HG02588 (cell line): ENCODE results near the gene DNAJB1.
"Not testable (repeated sequence)": the region's sequence is repeated elsewhere in the genome, so short reads cannot be mapped to it uniquely, and the experiment has no call there.

Experiments
- ATAC-seq: cut with Tn5 transposase; IDR thresholded peaks from one replicate; pipeline ENCODE4 v1.9.1; 2021; ENCODE audit warnings: mild to moderate bottlenecking, moderate library complexity; ENCODE audit not compliant: unreplicated experiment

Gene DNAJB1

GRCh38 chr19:14525729-14526128, 7.5 kb upstream of the DNAJB1 start:
- ATAC-seq: no peak

- no peak for ATAC-seq
These were observed 2.3 kb upstream of the DNAJB1 start for GRCh38 chr19:14520543-14520942.

GRCh38 chr19:14519860-14520407, 1.7 kb upstream of the DNAJB1 start:
- ATAC-seq: no peak

GRCh38 chr19:14519245-14519859, 1.2 kb upstream of the DNAJB1 start:
- no peak for ATAC-seq

- no peak for ATAC-seq
These were observed 754 bp downstream of the DNAJB1 start for GRCh38 chr19:14517446-14517839.

GRCh38 chr19:14516746-14517438, 1.3 kb downstream of the DNAJB1 start:
- no peak for ATAC-seq

- ATAC-seq: no peak
These were observed 2.1 kb downstream of the DNAJB1 start for GRCh38 chr19:14516048-14516534.

- ATAC-seq: no peak
These were observed 2.6 kb downstream of the DNAJB1 start for GRCh38 chr19:14515501-14516047.

- no peak for ATAC-seq
These were observed 3.9 kb downstream of the DNAJB1 start for GRCh38 chr19:14514215-14514863.

GRCh38 chr19:14512406-14512961, 5.7 kb downstream of the DNAJB1 start:
- ATAC-seq: no peak

- no peak for ATAC-seq
These were observed 7.0 kb downstream of the DNAJB1 start for GRCh38 chr19:14511229-14511593.

GRCh38 chr19:14510311-14511228, 7.6 kb downstream of the DNAJB1 start:
- ATAC-seq: no peak

GRCh38 chr19:14507704-14508542, 10.3 kb downstream of the DNAJB1 start:
- no peak for ATAC-seq

- ATAC-seq: no peak
These were observed 12.5 kb downstream of the DNAJB1 start for GRCh38 chr19:14505488-14506239.

GRCh38 chr19:14504575-14504974, 13.6 kb downstream of the DNAJB1 start:
- not testable (repeated sequence) for ATAC-seq

GRCh38 chr19:14503285-14503684, 14.9 kb downstream of the DNAJB1 start:
- ATAC-seq: no peak

- ATAC-seq: no peak
These were observed 15.7 kb downstream of the DNAJB1 start for GRCh38 chr19:14502334-14503092.
